SK-N-SH (cell line): ENCODE data around the gene YBX2.

Experiments
- CTCF ChIP-seq: fragments of 200-600 bp; sonication (generic); IDR thresholded peaks from 2 replicates; pipeline ENCODE4 v1.6.1; 2017; ENCODE audit warnings: antibody characterized with exemption, mild to moderate bottlenecking, moderate library complexity
- EP300 ChIP-seq, 2 experiments: IDR thresholded peaks; 2 replicates each; pipeline versions ENCODE4 v1.4.0 to v1.6.1; 2012; ENCODE audit warnings: borderline replicate concordance in 1 of 2, low read depth in 1 of 2, low read length in 1 of 2
- POLR2AphosphoS5 ChIP-seq: IDR thresholded peaks from 2 replicates; pipeline ENCODE4 v1.6.1; 2012; ENCODE audit warnings: low read depth, low read length
- SIN3A ChIP-seq: IDR thresholded peaks from 2 replicates; pipeline ENCODE4 v1.6.1; 2012; ENCODE audit warnings: low read depth, mild to moderate bottlenecking, low read length, moderate library complexity, borderline replicate concordance
- TCF12 ChIP-seq: IDR thresholded peaks from 2 replicates; pipeline ENCODE4 v1.4.0; 2012

GRCh38 chr17:7332111-7332510 lies 37.7 kb upstream of the YBX2 start:
- TF ChIP-seq CTCF: no peak
- TF ChIP-seq SIN3A: no peak
- no peak for TF ChIP-seq POLR2AphosphoS5
- no peak for TF ChIP-seq TCF12
- TF ChIP-seq EP300 (IDR thresholded peaks at IDR 0.05; ENCODE audit: borderline replicate concordance in 1 of 2, low read depth in 1 of 2, low read length in 1 of 2): no peak
